HepG2 (cell line): ENCODE measurements around the gene TMEM266. TPM values are rescaled to one million over a fixed set of nuclear protein-coding genes. Genes with fewer than 3 reads are reported as not detected.

ENCODE experiments used
- ATAC-seq: fragments of 200-7000 bp; cut with Tn5 transposase; 3 replicates; pipeline ENCODE4 v1.9.1; 2020; ENCODE audit warnings: mild to moderate bottlenecking, moderate library complexity
- BruUV-seq: library from RNA; stranded (reverse); fragments of 400-500 nt; replicated peaks from 2 replicates; lab custom pipeline; 2021; lab: Mats Ljungman, UMichigan
- CTCF ChIA-PET: fragments of 300-600 bp; formaldehyde crosslinking; extraction: SDS; loops from one replicate; lab custom pipeline; 2021; ENCODE audit warnings: low total read pairs, inconsistent platforms, low intra/inter-chr PET ratio; lab: Yijun Ruan, JAX
- POLR2A ChIA-PET: fragments of 350-600 bp; sonication (Branson Sonifier 250); formaldehyde crosslinking; loops from one replicate; lab custom pipeline; 2020; ENCODE audit warnings: antibody characterized with exemption, inconsistent platforms; lab: Yijun Ruan, JAX
- DNase-seq: peaks from one replicate; pipeline ENCODE4 v3.0.0-alpha.2; 2015; ENCODE audit warnings: low spot score
- FAIRE-seq: peaks from 3 replicates; lab custom pipeline; 2011; peaks lifted over from hg19 to GRCh38; lab: Jason Lieb, UNC
- H2AFZ ChIP-seq: one replicate; pipeline ENCODE4 v1.6.1; 2011; ENCODE audit warnings: low read length, inconsistent platforms
- H3K27ac ChIP-seq: fragments of 300-600 bp; 3 replicates; pipeline ENCODE4 v1.8.0; 2011; ENCODE audit warnings: mixed run types, mild to moderate bottlenecking, mixed read lengths, low read length, inconsistent platforms; ENCODE audit not compliant: insufficient read depth; ENCODE audit errors: extremely low read length
- H3K27me3 ChIP-seq, 2 experiments: fragments of 200-600 bp in 1 of 2; 2 replicates in 1 of 2; 3 replicates in 1 of 2; pipeline versions ENCODE4 v1.6.0 to v1.8.0; 2011; ENCODE audit warnings: low read length in 2 of 2, mild to moderate bottlenecking in 2 of 2, moderate library complexity in 2 of 2, inconsistent platforms in 1 of 2; ENCODE audit not compliant: insufficient read depth in 2 of 2, control insufficient read depth in 1 of 2
- H3K36me3 ChIP-seq, 2 experiments: fragments of 200-600 bp in 1 of 2; replicated peaks in 1 of 2; 2 replicates in 1 of 2; 3 replicates in 1 of 2; pipeline versions ENCODE4 v1.5.1 to v1.8.0; 2011; ENCODE audit warnings: low read length in 2 of 2, inconsistent platforms in 1 of 2; ENCODE audit not compliant: insufficient read depth in 2 of 2, control insufficient read depth in 1 of 2
- H3K4me1 ChIP-seq: 2 replicates; pipeline ENCODE4 v1.5.1; 2012; ENCODE audit warnings: low read length, inconsistent platforms; ENCODE audit not compliant: insufficient read depth
- H3K4me2 ChIP-seq: 2 replicates; pipeline ENCODE4 v1.6.0; 2011; ENCODE audit warnings: low read depth, low read length, inconsistent platforms
- H3K4me3 ChIP-seq, 3 experiments: fragments of 200-600 bp in 1 of 3; sonication (generic), shearing (Covaris generic) in 1 of 3; replicated peaks in 1 of 3; 2 replicates each; pipeline ENCODE4 v1.5.1; 2011 to 2016; ENCODE audit warnings: low read length in 3 of 3, inconsistent platforms in 2 of 3, low read depth in 2 of 3, mild to moderate bottlenecking in 2 of 3, control low read depth in 1 of 3, mixed read lengths in 1 of 3; ENCODE audit not compliant: insufficient read depth in 1 of 3
- H3K79me2 ChIP-seq: one replicate; pipeline ENCODE4 v1.6.1; 2011; ENCODE audit warnings: low read length, inconsistent platforms; ENCODE audit not compliant: insufficient read depth
- H3K9ac ChIP-seq: 2 replicates; pipeline ENCODE4 v1.6.0; 2011; ENCODE audit warnings: mild to moderate bottlenecking, low read depth, low read length, inconsistent platforms; ENCODE audit not compliant: insufficient read depth
- H3K9me3 ChIP-seq: 2 replicates; pipeline ENCODE4 v1.5.1; 2012; ENCODE audit warnings: mild to moderate bottlenecking, low read length
- H4K20me1 ChIP-seq: 2 replicates; pipeline ENCODE4 v1.6.0; 2011; ENCODE audit warnings: inconsistent platforms, mild to moderate bottlenecking, low read length, moderate library complexity; ENCODE audit not compliant: insufficient read depth
- HNF1A ChIP-seq, 2 experiments: sonication (generic) in 1 of 2; formaldehyde crosslinking in 1 of 2; IDR thresholded peaks; 2 replicates each; pipeline versions ENCODE4 v1.4.0 to v1.6.1; 2016 to 2020; ENCODE audit warnings: borderline replicate concordance in 1 of 2, low read depth in 1 of 2, mild to moderate bottlenecking in 1 of 2, missing genetic modification reagents in 1 of 2
- PRMT3 ChIP-seq: sonication (generic); formaldehyde crosslinking; IDR thresholded peaks from 2 replicates; pipeline ENCODE4 v1.8.1; 2022; ENCODE audit warnings: low read depth, mild to moderate bottlenecking, moderate library complexity, missing genetic modification reagents, borderline replicate concordance
- RARG ChIP-seq: sonication (generic); formaldehyde crosslinking; IDR thresholded peaks from 2 replicates; pipeline ENCODE4 v1.4.0; 2020; ENCODE audit warnings: low read depth, mild to moderate bottlenecking, missing genetic modification reagents
- RBM22 ChIP-seq: fragments of 200-400 bp; formaldehyde crosslinking; optimal IDR thresholded peaks from 2 replicates; pipeline ENCODE3; 2017; ENCODE audit warnings: mild to moderate bottlenecking, low read length, moderate library complexity
- TBX3 ChIP-seq: fragments of 450-650 bp; IDR thresholded peaks from 2 replicates; pipeline ENCODE4 v1.6.1; 2017; ENCODE audit warnings: antibody characterized with exemption, mild to moderate bottlenecking, inconsistent platforms, borderline replicate concordance
- ZBTB44 ChIP-seq: sonication (generic); formaldehyde crosslinking; IDR thresholded peaks from 2 replicates; pipeline ENCODE4 v1.4.0; 2020; ENCODE audit warnings: missing genetic modification reagents
- ZNF124 ChIP-seq: sonication (generic); formaldehyde crosslinking; IDR thresholded peaks from 2 replicates; pipeline ENCODE4 v1.4.0; 2020; ENCODE audit warnings: missing genetic modification reagents
- ZNF317 ChIP-seq: sonication (generic); formaldehyde crosslinking; IDR thresholded peaks from 2 replicates; pipeline ENCODE4 v1.5.0; 2020; ENCODE audit warnings: mild to moderate bottlenecking, missing genetic modification reagents
- ZNF335 ChIP-seq: sonication (generic); formaldehyde crosslinking; IDR thresholded peaks from 2 replicates; pipeline ENCODE4 v1.4.0; 2020; ENCODE audit warnings: missing genetic modification reagents
- ZNF362 ChIP-seq: sonication (generic); formaldehyde crosslinking; IDR thresholded peaks from 2 replicates; pipeline ENCODE4 v1.4.0; 2020; ENCODE audit warnings: missing genetic modification reagents, mild to moderate bottlenecking, borderline replicate concordance
- ZNF766 ChIP-seq: sonication (generic); formaldehyde crosslinking; IDR thresholded peaks from 2 replicates; pipeline ENCODE4 v1.5.0; 2020; ENCODE audit warnings: missing genetic modification reagents, borderline replicate concordance
- ZSCAN9 ChIP-seq: IDR thresholded peaks from 2 replicates; pipeline ENCODE4 v1.6.1; 2016; ENCODE audit warnings: borderline replicate concordance
- in situ Hi-C: cut with HindIII; loops from 2 replicates; pipeline ENCODE4 v1.10.0; 2017; ENCODE audit warnings: low pct_unique_long_range_greater_than_20kb; ENCODE audit not compliant: extremely low pct_ligation_motif_present
- intact Hi-C: fragments of 100-400 bp; cut with micrococcal nuclease; formaldehyde crosslinking; loops from one replicate; pipeline ENCODE4 v1.10.0; 2022; ENCODE audit not compliant: unreplicated experiment
- polyA plus RNA-seq, 8 experiments: library from polyadenylated mRNA; depleted of rRNA in 3 of 8; stranded (reverse) in 7 of 8; unstranded in 1 of 8; fragments of >200 nt; fragmentation: Illumina TruSeq in 4 of 8; extraction: Trizol in 4 of 8; gene quantifications; 2 replicates each; pipeline versions ENCODE4 v1.2.1 to v1.2.3, GENCODE V29; 2011 to 2016; ENCODE audit warnings: low read depth in 4 of 8, missing spikeins in 1 of 8, mixed read lengths in 1 of 8; ENCODE audit not compliant: insufficient read depth in 1 of 8
- total RNA-seq, 5 experiments: library from RNA; depleted of rRNA; stranded (reverse); fragments of >200 nt; fragmentation: Illumina TruSeq; extraction: Trizol; gene quantifications; 2 replicates each; pipeline ENCODE4 v1.2.3, GENCODE V29; 2016; ENCODE audit warnings: low read depth in 1 of 5
- TF ChIP-seq, protein P1 (sequence below): sonication (generic); formaldehyde crosslinking; IDR thresholded peaks from 2 replicates; pipeline ENCODE4 v1.4.0; 2020; ENCODE audit warnings: mild to moderate bottlenecking, missing genetic modification reagents

The TMEM266 gene
- total and polyA plus RNA-seq, 2 of the 13 experiments (the other 11 are each of a cell fraction or from before 2014, with no cell fraction given) = 0.04 TPM; not detected in 1

- TF ChIP-seq RBM22 (no peak), ZSCAN9 (CRISPR knock-in tag) (no peak), PRMT3 (CRISPR knock-in tag) (no peak), ZNF362 (CRISPR knock-in tag) (no peak), ZBTB44 (CRISPR knock-in tag) (no peak), ZNF766 (CRISPR knock-in tag) (no peak)
- TF ChIP-seq, protein P1, sequence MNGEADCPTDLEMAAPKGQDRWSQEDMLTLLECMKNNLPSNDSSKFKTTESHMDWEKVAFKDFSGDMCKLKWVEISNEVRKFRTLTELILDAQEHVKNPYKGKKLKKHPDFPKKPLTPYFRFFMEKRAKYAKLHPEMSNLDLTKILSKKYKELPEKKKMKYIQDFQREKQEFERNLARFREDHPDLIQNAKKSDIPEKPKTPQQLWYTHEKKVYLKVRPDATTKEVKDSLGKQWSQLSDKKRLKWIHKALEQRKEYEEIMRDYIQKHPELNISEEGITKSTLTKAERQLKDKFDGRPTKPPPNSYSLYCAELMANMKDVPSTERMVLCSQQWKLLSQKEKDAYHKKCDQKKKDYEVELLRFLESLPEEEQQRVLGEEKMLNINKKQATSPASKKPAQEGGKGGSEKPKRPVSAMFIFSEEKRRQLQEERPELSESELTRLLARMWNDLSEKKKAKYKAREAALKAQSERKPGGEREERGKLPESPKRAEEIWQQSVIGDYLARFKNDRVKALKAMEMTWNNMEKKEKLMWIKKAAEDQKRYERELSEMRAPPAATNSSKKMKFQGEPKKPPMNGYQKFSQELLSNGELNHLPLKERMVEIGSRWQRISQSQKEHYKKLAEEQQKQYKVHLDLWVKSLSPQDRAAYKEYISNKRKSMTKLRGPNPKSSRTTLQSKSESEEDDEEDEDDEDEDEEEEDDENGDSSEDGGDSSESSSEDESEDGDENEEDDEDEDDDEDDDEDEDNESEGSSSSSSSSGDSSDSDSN (CRISPR knock-in tag) = no peak
Measured at GRCh38 chr15:76065793-76066192, 6.0 kb downstream of the TMEM266 start (continued).

DNA sequence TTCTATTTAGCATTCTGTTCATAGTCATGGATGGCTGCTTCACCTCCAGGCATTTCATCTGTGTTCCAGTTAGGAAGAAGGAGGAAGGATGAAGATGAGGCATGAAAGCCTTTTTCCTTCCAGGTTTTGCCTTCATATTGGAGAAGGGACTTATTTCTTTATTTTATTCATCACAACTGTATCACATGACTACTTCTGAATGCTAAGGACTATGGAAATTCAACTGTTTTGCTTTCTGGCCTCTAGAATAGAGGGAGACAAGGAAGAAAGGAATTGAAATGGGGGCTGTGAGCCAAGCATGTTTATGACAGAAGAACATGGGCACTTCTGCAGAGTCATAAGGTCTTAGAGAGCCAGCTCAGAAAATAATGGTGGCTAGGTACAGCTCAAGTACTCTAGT lies 10.4 kb downstream of the TMEM266 start:
- H3K4me2 ChIP-seq = no peak overlapping the region
- H3K27me3 ChIP-seq = 0 out of 5 replicates have a peak, but pooled peaks cover 0 to 1% of the 10 kb centered on the region in 2 experiments
- H3K36me3 ChIP-seq = no peaks in the 10 kb centered on the region
- no peak for DNase-seq
- ATAC-seq = no peak
- no peaks in the 10 kb centered on the region for H4K20me1 ChIP-seq
- in situ Hi-C loops = no loop called here
- H3K4me1 ChIP-seq = no peaks in the 10 kb centered on the region
- CTCF ChIA-PET = no interaction called here
- H3K9me3 ChIP-seq = no peaks in the 10 kb centered on the region
- H3K27ac ChIP-seq = no peak overlapping the region
- no peak overlapping the region for H3K4me3 ChIP-seq
- H2AFZ ChIP-seq = no peak overlapping the region
- POLR2A ChIA-PET = no interaction called here
- no TSS peak for BruUV-seq
- no peak for FAIRE-seq
- no peaks in the 10 kb centered on the region for H3K79me2 ChIP-seq
- no peak overlapping the region for H3K9ac ChIP-seq
- intact Hi-C loops = no loop called here
- TF ChIP-seq RARG (CRISPR knock-in tag) (no peak), TBX3 (no peak), HNF1A (IDR thresholded peaks at IDR 0.05; ENCODE audit: low read depth) (no peak), HNF1A (CRISPR knock-in tag; IDR thresholded peaks at IDR 0.05; ENCODE audit: borderline replicate concordance) (no peak), ZNF317 (CRISPR knock-in tag) (no peak), ZNF335 (CRISPR knock-in tag) (no peak), ZNF124 (CRISPR knock-in tag) (no peak)
